HG02885 (cell line): Measurements from ENCODE around the gene EPHB2.

Experiments used
- ATAC-seq: cut with Tn5 transposase; IDR thresholded peaks from one replicate; pipeline ENCODE4 v1.9.1; 2021; ENCODE audit warnings: mild to moderate bottlenecking; ENCODE audit not compliant: unreplicated experiment, poor library complexity

EPHB2 gene

DNA sequence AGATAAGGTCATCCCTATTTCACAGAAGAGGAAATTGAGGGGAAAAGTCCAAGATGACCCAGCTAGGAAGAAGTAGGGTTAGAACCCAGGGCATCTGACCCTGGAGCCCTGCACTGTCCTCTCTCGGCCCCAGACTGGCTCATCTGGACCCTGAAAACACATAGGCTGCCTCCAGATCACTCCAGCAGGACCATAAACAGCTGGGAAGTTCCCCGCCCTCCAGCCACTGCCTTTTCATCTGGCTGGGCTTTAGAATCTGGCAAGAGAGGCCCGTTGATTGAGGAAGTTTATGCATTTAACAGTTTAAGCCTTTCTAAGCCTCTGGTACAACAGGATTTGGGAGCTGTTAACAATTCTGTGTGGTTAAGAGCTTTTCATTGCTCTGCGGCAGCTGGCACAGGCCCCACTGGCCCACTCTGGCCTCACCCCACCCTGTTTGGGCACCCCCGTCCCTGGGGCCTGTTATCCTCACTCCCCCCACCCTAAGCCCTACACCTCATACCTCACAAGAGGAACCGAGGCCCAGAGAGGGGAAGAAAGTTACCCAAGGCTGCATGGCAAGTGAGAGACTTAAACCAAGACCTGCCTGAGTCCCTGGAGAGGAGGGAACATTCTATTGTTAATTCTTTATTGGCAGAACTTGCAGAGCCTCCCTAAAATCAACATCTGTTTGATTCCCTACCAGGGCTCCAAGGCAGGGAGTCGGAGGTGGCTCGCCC, 84.2 kb downstream of the EPHB2 start:
- no peak for ATAC-seq

DNA sequence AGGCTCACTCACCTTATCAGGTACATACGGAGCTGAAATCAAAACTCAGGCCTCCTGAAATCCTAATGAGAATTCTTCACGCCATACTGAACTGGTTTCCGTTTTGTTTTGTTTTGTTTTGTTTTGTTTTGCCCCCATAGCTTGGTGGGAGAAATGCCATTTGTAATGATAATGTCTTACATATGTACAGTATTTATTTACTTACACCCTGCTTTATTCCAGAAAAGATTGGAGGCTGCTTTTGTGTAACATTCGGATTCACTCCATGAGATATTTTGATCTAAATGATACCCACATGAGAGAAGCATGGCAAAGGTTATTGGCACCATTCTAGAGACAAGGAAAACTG, 84.7 kb downstream of the EPHB2 start:
- no peak for ATAC-seq

DNA sequence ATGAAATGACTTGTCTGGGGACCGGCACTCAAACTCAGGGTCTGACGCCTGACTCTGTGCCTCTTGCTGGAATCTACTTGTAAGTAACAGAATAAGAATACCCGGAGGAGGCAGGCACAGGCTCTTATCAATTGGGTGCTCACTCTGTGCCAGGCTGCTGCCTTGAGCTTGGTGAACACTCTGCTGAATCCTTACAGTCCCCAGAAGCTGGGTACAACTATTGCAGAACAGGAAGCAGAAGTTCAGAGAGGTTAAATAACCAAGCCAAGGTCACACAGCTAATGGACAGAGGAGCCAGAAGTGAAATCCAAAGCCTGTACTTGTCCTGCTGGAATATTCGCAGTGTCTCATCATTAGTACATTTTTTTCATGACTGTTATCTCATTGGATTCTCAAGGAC, 86.0 kb downstream of the EPHB2 start:
- no peak for ATAC-seq

DNA sequence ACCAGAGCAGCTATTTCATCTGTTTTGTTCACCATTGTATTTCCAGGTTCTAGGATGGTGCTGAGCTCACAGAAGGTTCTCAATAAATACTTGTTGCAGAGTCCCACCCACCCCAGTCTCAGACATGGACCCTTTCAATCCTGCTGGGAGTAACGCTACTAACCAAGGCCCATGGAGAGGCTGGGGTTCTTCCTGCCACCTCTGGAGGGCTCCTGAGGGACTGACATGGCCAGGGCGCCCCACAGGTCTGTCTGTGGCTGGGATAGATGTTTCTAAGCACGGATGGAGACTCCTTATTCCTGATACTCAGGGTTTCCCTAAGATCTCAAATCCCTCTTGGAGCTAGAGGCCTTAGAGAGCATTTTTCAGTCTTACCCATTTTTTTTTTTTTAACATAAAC, 87.4 kb downstream of the EPHB2 start:
- ATAC-seq = no peak

DNA sequence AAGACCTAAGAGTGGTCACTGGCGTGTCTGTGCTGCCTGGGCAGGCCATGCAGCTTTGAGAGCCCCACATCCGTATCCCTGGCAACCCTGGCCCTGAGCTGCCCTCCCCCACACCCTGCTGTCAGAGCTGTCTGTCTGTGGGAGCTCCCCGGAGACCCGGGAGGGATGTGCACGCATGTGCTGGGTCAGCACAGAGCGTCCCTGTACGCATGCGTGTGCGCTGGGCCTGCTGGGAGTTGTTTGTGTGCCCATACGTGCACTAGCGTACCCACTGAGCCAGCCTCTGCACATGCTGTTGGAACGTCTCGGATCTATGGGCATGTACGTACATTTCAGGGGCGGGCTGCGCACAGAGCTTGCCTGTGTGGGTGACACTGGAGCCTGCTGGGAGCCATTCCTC, 89.3 kb downstream of the EPHB2 start:
- no peak for ATAC-seq

DNA sequence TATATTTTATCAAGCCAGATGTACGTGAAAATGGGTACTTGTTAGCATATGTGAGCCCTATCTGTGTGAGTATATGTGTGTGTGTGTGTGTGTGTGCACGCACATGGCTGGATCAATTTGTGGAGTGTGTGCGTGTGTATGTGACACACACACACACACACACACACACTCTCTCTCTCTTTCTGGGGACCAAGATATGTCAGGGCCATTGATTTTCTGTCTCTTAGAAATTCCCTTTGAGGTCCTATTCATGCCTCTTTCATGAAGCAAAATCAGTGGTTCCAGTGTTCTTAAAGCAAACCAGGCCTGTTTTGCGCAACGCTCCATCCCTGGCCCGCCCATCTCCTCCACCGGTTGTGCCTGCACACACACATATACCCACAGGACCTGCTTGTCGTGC, 90.0 kb downstream of the EPHB2 start:
- ATAC-seq = no peak

DNA sequence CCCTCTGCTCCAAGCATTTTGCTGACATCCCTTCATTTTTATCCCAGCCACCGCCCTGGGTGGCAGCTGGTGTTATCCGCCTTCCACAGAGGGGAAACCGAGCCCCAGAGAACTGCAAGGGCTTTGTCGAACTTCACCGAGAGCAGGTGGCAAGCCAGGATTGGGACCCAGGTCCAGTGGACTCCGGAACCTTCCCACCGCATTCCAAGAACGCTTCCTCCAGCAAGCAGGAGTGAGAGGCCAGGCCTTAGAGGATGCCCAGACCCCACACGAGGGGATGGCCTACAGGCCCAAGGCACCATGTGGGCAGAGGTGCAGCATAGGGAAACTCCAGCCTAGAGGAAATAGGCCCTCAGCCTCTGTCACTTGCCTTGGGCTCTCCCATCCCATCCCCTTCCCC, 90.7 kb downstream of the EPHB2 start:
- no peak for ATAC-seq

DNA sequence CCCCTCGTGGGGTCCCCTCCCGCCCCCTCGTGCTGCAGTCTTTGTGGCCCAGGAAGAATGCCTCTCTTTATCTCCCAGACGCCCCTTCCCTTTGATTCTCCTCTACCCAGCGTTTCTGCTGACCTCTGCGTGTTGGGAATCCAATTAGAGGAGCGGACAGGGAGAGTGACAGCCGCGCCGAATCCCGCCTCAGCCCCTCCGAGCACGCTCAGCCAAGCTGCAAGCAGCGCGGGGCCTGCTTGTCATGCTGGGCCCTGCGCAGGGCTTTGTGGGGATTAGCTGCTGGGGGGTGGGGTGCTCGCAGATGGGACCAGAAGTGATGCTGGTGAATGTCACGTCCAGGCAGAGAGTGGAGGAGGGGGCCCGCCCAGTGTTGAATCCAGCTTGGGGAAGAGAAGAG, 91.1 kb downstream of the EPHB2 start:
- ATAC-seq = no peak

DNA sequence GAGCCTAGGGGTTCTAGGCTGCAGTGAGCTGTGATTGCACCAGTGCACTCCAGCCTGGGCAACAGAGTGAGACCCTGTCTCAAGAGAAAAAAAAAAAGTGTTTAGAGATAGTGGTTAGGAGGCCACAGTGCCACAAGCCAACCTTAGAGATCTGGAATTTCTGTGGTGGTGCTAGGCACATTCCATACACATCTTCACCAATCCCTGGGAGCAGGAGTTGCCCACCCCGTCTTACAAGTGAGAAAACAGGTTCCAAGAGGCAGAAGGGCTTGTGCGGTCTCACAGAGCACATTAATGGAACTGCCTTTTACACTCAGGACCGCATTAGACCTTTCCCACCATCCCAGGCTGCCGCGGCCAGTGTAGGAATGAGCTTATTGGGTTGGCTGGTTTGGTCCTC, 93.2 kb downstream of the EPHB2 start:
- ATAC-seq = no peak

DNA sequence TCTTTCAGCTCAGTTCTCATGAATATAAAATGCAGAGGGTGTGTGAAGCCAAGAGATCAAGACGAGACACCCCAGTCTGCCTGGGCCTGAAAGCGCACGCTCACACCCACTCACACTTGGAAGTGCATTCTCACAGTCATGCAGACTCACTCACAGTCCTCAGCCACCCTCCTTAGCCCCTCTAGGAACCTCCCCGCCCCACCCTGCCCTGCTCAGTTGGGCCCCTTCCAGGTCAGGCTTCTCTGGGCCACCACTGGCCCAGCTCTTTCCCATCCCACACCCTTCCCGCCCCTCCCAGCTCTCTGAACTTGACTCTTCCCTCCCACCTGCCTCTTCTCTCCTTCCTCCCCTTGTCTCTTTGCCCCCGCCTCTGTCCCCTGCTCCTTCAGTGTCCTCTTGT, 93.8 kb downstream of the EPHB2 start:
- no peak for ATAC-seq

DNA sequence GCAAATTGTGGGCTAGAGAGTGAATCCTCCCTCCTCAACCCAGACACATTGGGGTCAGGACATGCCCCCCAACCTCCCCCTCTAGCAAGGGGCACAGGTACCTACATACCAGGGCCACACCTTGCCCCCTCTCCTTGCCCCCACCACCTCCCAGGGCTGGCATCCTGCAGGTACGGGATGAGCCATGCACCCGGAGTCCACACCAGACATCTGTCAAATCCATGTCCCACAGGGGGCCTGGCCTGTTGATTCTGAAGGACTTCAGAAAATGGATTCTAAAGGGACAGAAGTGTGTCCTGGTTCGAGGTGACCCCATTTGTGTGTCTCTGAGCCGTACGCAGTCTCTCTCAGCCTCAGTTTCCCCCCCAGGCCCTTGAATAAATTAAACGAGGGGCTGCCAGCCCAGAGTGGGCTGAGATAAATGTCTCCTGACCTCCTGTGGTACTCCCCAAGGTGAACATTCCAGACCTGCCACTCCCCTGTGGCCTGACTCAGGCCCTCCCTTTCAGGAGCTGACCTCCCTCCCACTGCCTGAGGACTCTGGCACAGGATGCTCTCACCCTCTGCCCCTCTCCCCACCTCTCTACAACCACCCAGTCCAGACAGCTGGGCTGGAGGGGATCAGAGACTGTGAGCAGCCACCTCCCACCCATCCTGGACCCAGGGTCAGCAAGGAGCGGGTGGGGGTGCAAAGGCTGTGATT, 94.5 kb downstream of the EPHB2 start:
- no peak for ATAC-seq

DNA sequence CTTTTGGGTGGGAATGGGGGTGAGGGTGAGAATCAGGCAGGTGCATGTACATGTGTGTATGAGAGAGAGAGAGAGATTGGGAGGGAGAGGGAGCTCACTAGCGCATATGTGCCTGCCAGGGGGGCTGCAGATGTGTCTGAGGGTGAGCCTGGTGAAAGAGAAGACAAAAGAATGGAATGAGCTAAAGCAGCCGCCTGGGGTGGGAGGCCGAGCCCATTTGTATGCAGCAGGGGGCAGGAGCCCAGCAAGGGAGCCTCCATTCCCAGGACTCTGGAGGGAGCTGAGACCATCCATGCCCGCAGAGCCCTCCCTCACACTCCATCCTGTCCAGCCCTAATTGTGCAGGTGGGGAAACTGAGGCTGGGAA, 95.0 kb downstream of the EPHB2 start:
- ATAC-seq = no peak

DNA sequence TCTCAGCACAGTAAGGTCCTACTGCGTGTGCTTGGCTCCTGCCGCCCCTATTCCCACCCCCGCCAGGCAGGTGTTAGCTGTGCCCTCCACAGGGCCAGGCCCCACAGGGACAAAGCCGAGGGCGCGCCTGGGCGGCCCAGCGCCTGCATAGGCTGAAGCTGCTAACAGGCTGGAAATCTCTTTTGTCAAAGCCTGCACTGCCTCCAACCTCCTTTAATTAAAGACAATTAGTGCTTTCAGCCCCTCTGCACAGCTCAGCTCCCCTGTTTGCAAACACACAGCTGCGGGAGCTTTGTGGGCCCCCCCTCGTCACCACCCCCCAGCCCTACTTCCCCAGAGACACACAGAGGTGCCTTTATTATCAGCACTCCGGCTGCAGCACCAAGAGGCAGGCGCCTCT, 95.9 kb downstream of the EPHB2 start:
- ATAC-seq = no peak

DNA sequence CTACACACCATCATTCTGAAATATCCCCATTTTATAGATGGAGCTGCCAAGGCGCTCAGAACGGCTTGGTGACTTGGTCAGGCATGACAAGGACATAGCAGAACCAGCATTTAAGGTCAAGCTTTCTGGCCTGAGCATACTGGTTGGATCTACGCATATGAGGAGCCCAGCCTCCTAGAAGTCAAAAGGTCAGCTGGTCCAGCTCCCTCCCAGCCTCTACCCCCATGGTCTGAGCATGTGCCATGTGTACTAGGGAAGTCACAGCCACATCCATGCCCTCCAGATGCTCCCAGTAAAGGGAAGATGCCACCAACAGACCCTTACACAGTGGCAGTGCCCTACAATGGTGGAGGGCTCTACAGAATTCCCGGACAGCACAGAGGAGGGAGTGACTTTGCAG, 96.7 kb downstream of the EPHB2 start:
- no peak for ATAC-seq

DNA sequence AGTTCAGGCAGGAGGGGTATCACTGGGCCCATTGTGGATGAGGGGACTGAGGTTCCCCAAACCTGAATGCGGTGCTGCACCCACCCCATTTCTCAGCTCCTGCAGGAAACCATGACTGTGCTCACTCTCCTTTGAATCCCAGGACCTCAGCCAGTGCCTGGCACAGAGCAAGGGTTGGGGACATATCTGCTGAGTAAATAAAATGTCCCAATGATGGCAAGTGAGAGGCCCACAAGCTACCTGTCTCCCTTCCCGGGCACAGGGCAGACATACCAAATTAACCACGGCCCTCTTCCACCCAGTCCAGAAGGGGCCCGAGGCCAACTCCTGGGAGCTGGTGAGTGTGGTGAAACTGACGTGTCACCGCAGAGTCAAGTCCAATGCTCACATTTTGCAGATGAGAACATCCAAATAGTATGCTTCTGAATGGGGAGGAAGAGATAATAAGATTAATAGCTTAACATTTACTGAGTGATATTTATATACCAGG, 97.6 kb downstream of the EPHB2 start:
- ATAC-seq = no peak

DNA sequence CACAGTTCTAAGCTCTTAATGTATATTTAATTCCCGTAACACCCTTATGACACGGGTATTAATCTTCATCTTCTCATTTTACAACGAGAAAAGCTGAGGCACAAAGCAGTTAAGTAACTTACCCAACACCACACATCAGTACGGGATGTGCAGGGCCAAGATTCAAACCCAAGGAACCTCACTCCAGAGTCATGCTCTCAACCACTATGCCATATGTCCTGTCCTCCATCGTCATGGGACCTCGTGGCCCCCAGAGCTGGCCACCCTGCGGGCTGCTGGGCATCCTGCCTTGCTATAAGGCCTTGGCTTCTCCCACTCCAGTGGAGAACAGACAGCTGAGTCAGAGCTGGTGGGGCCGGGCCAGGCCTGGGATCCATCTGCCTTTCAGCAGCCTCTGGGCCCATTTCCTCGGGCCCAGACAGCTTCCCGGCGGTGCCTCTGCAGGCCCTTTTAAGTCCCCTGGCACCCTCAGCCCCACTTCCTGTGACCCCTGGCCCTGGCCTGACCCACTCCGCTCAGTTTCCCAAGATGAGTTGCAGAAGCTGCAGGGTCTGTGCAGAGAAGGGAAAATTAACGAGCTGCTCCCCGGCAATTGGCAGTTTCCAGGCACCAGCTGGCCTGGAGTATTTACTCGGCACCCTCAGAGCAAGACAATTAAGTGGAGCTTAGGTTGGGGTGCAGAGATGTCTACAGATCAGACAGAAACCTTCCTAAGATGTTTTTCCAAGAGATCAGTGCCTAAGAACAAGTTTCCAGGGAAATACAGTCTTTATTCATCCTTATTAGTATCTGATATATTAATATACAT, 98.2 kb downstream of the EPHB2 start:
- no peak for ATAC-seq

DNA sequence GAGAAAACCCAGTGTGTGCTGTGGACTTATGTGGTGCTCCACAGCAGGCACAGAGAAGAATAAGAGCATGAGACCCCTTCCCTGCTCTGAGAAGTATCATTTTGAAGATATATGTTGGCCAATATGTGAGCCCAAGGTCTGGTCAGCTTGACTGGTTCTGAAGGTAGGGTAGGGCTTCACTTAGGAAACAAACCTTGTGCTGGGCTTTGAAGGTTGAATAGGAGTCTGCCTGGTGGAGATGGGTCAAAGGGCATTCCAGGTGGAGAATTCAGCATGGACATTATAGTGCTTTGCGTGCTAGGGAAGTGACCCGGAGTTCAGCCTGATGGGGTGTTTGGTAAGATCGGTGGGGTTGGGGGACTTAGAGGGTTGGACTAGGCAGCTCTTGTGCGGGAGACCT, 99.1 kb downstream of the EPHB2 start:
- ATAC-seq = no peak

DNA sequence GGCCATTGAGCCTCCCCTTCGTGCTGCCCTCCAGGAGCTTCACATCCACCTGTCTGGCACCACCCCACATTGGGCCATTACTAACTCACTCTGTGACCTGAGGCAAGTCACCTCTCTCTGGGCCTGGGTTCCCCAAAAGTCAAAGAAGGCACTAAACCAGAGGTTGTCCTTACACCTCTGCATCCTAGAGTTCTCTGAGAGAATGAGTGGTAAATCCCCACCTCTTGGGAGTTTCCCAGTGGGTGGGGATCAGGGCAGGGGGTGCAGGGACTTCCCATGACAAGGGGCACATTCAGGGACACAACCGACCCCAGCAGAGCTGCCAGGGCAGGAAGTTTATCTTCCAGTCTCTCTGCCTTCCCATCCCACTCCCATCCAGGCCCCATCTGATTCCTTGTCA, 99.7 kb downstream of the EPHB2 start:
- no peak for ATAC-seq

DNA sequence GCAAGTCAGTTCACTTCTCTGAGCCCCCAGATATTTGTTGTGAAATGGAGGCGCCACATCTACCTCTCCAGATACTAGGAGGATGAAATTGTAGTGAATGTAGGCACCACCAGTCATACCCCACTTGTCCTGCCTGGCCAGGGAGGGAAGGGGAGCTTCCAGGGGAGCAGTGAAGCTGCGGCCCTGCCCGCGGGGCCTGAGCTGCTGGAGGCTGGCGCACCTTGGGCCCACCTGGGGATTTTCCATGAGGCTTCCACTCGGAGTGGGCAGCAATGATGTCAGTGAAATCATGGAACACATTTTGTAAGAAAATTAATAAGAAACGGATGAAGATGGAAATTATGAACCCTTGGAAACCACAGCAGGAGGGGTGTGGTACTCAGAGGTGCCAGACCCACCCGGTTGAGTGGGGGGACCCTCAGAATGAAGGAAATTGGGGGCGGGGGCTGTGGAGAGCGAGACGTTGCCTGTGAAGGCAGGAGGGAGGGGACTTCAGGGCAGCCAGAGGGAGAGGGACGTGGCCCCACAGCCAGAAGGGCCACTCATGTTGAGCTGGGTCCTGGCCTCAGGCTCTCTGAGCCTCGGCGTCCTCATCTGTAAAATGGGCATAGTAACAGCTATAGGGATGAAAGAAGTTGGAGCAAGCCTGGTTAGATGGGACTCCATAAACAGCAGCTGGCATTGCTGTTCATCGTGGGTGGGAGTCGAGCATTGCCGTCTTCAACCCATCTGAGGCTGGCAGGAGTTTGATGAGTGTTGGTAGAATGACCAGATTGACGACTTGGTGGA, 101.6 kb downstream of the EPHB2 start:
- ATAC-seq = no peak

DNA sequence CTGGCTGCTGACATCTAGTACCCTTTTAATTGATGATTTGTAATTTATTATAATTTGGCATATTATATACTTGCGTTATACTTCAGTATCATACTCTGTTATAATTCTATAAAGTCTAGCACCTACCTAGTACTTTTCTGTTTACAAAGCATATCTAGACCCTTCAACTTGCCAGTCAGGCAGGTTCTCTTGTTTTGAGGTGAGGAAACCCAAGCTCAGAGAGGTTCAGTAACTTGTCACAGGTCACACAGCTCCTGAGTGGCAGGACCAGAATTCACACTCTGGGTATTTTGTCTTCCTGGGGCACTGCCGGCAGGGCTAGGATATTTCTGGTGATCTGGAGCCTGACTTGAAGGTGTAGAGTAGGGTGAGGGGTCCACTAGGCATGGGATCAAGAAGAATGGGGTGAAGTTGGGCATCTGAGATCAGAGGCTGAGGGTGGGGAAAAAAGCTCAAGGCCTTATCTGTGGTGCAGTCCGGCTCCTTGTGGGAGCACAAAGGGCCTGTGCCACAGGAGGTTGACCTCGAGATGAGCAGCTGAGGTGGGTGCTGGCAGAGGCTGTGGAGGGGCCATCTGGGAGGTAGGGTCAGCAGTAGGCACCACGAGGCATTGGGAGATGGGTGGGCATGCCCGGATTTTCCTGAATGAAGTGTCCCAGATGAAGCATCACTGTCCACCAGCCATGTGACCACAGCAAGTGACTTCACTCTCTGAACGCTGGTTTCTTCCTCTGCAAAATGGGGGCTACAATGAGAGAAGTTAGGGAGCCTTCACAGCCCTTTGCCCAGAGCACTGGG, 102.6 kb downstream of the EPHB2 start:
- ATAC-seq = no peak
